Sigmoid colon (tissue), 7 donors: ENCODE results near the gene ZNF135. TPM values are rescaled to one million over a fixed set of nuclear protein-coding genes. Genes with fewer than 3 reads are reported as not detected.

Source experiments
- DNase-seq: peaks from one replicate; pipeline ENCODE4 v3.0.0-alpha.2; 2019
- H3K27ac ChIP-seq, 4 donors: fragments of 200-600 bp; sonication (generic); one replicate each; pipeline ENCODE4 v1.5.1; 2016 to 2019; ENCODE audit warnings: mild to moderate bottlenecking in 1 of 4
- H3K27me3 ChIP-seq, 3 donors: fragments of 200-600 bp; sonication (generic); one replicate each; pipeline ENCODE4 v1.5.1; 2019; ENCODE audit warnings: mild to moderate bottlenecking in 1 of 3
- H3K36me3 ChIP-seq, 4 donors: fragments of 200-600 bp; sonication (generic); one replicate each; pipeline ENCODE4 v1.5.1; 2016 to 2019
- H3K4me1 ChIP-seq, 4 donors: fragments of 200-600 bp; sonication (generic); one replicate each; pipeline ENCODE4 v1.5.1; 2017 to 2019
- H3K4me3 ChIP-seq, 4 donors: fragments of 200-600 bp; sonication (generic); one replicate each; pipeline ENCODE4 v1.5.1; 2017 to 2019; ENCODE audit warnings: mild to moderate bottlenecking in 2 of 4, moderate library complexity in 1 of 4
- H3K9me3 ChIP-seq, 4 donors: fragments of 200-600 bp in 3 of 4; sonication (generic) in 3 of 4; one replicate each; pipeline versions ENCODE4 v1.5.1 to v1.6.1; 2013 to 2019
- CTCF ChIP-seq, 4 experiments: fragments of 450-650 bp in 3 of 4; fragments of 200-600 bp in 1 of 4; IDR thresholded peaks; one replicate each; pipeline ENCODE4 v1.5.1; 2016 to 2019; ENCODE audit warnings: antibody characterized with exemption in 4 of 4, mild to moderate bottlenecking in 3 of 4, moderate library complexity in 2 of 4
- EP300 ChIP-seq, 4 donors: sonication (generic); formaldehyde crosslinking; IDR thresholded peaks; one replicate each; pipeline ENCODE4 v1.6.1; 2017; ENCODE audit warnings: antibody characterized with exemption in 4 of 4
- POLR2A ChIP-seq, 2 donors: fragments of 450-650 bp; IDR thresholded peaks; one replicate each; pipeline ENCODE4 v1.6.1; 2016; ENCODE audit warnings: antibody characterized with exemption in 2 of 2, mild to moderate bottlenecking in 2 of 2, moderate library complexity in 2 of 2
- POLR2AphosphoS5 ChIP-seq, 4 donors: sonication (generic); formaldehyde crosslinking; IDR thresholded peaks; one replicate each; pipeline ENCODE4 v1.6.1; 2017; ENCODE audit warnings: antibody characterized with exemption in 4 of 4
- WGBS, 2 donors: extraction: QIAGEN DNeasy Blood & Tissue Kit; methylation state at CpG; one replicate each; pipeline ENCODE4 v1.1.7; 2013; 5-methylcytosine and 5-hydroxymethylcytosine counted together
- intact Hi-C: fragments of 100-400 bp; cut with DNase I; formaldehyde crosslinking; loops from one replicate; pipeline ENCODE4 v1.15.1; 2023
- polyA plus RNA-seq, 3 donors: library from polyadenylated mRNA; stranded (reverse); fragments of 200-250 nt; gene quantifications; one replicate each; pipeline ENCODE4 v1.2.3, GENCODE V29; 2013
- total RNA-seq, 4 donors: library from RNA; depleted of rRNA; stranded (reverse); fragments of >200 nt; gene quantifications; one replicate each; pipeline ENCODE4 v1.1.0, GENCODE V29; 2016
- donor health status: healthy with polysubstance abuse.
- donor health status: Bipolar disorder and iron deficiency.
- donor health status: healthy.

Gene ZNF135
- total and polyA plus RNA-seq, 7 donors = 0.46 to 10.0 (median 6.1) TPM

GRCh38 chr19:58033741-58034476 lies 25.2 kb upstream of the ZNF135 start, which contains the start of gene ZSCAN1:
Gene ZSCAN1 (plus strand): TSS chr19:58034025. CDS start chr19:58037837, 3,812 bp downstream.
- H3K4me1 ChIP-seq = peaks cover 0 to 4% (median 0%) of the 10 kb centered on the region in 4 donors
- no peaks in the 10 kb centered on the region for H3K36me3 ChIP-seq
- DNase-seq = peak; percentile 89
- no peak for TF ChIP-seq EP300 (IDR thresholded peaks at IDR 0.05)
- TF ChIP-seq CTCF (IDR thresholded peaks at IDR 0.05) = no peak
- peak in 3 of 4 donors; percentile 17 to 46 (median 19) for TF ChIP-seq POLR2AphosphoS5 (IDR thresholded peaks at IDR 0.05)
- peak within 1 kb of the TSS in 3 of 4 donors; percentile 46 to 59 (median 52) for H3K4me3 ChIP-seq
- peaks cover 13 to 52% (median 32%) of the 10 kb centered on the region in 3 donors for H3K27me3 ChIP-seq
- 5 to 43% methylated on average over 101 of the region's 101 CpGs for WGBS, 2 donors
- intact Hi-C loops = no loop called here
- H3K9me3 ChIP-seq = peaks cover 0 to 12% (median 4%) of the 10 kb centered on the region in 4 donors
- peak within 1 kb of the TSS in 2 of 4 donors; percentile 56 to 65 for H3K27ac ChIP-seq

GRCh38 chr19:58034477-58034793 lies 24.6 kb upstream of the ZNF135 start:
- peaks cover 13 to 57% (median 32%) of the 10 kb centered on the region in 3 donors for H3K27me3 ChIP-seq
- no peak for DNase-seq
- 9 to 31% methylated on average over 20 of the region's 20 CpGs for WGBS, 2 donors
- intact Hi-C loops = no loop called here
- peaks cover 0 to 12% (median 4%) of the 10 kb centered on the region in 4 donors for H3K9me3 ChIP-seq
- H3K27ac ChIP-seq = peak overlapping the region in 2 of 4 donors; percentile 56 to 65
- H3K4me3 ChIP-seq = peak overlapping the region in 3 of 4 donors; percentile 46 to 59 (median 52)
- no peaks in the 10 kb centered on the region for H3K36me3 ChIP-seq
- no peak for TF ChIP-seq POLR2A (IDR thresholded peaks at IDR 0.05)
- no peak for TF ChIP-seq EP300 (IDR thresholded peaks at IDR 0.05)
- TF ChIP-seq CTCF (IDR thresholded peaks at IDR 0.05) = no peak
- TF ChIP-seq POLR2AphosphoS5 (IDR thresholded peaks at IDR 0.05) = no peak
- peaks cover 0 to 4% (median 0%) of the 10 kb centered on the region in 4 donors for H3K4me1 ChIP-seq

- Histone ChIP-seq H3K36me3 (no peaks in the 10 kb centered on the region), H3K4me3 (no peak overlapping the region), H3K27ac (no peak overlapping the region), H3K9me3 (peaks cover 3 to 12% (median 4%) of the 10 kb centered on the region in 4 donors), H3K27me3 (peaks cover 13 to 57% (median 32%) of the 10 kb centered on the region in 3 donors), H3K4me1 (peaks cover 0 to 4% (median 0%) of the 10 kb centered on the region in 4 donors)
- 74% methylated on average over 8 of the region's 8 CpGs for WGBS, 2 donors
- intact Hi-C loops = no loop called here
- TF ChIP-seq CTCF (IDR thresholded peaks at IDR 0.05) (no peak), POLR2A (IDR thresholded peaks at IDR 0.05) (no peak), EP300 (IDR thresholded peaks at IDR 0.05) (no peak), POLR2AphosphoS5 (IDR thresholded peaks at IDR 0.05) (no peak)
- DNase-seq = no peak
Observed at GRCh38 chr19:58035863-58036262, 23.2 kb upstream of the ZNF135 start.

GRCh38 chr19:58037927-58038687 lies 21.0 kb upstream of the ZNF135 start:
- Histone ChIP-seq H3K9me3 (peaks cover 7 to 21% (median 14%) of the 10 kb centered on the region in 4 donors), H3K4me3 (no peak overlapping the region), H3K36me3 (no peaks in the 10 kb centered on the region), H3K27me3 (peaks cover 13 to 50% (median 31%) of the 10 kb centered on the region in 3 donors), H3K4me1 (peaks cover 0 to 4% (median 0%) of the 10 kb centered on the region in 4 donors), H3K27ac (no peak overlapping the region)
- TF ChIP-seq CTCF (IDR thresholded peaks at IDR 0.05) = no peak
- TF ChIP-seq POLR2AphosphoS5 (IDR thresholded peaks at IDR 0.05) = no peak
- no peak for TF ChIP-seq EP300 (IDR thresholded peaks at IDR 0.05)
- no peak for TF ChIP-seq POLR2A (IDR thresholded peaks at IDR 0.05)
- WGBS, 2 donors = 40 to 42% methylated on average over 44 of the region's 44 CpGs
- no peak for DNase-seq
- intact Hi-C loops = no loop called here
